Smooth muscle cell (in vitro differentiated cells): ENCODE measurements around the gene NINJ1. TPM values are rescaled to one million over a fixed set of nuclear protein-coding genes. Genes with fewer than 3 reads are reported as not detected.

Source experiments
- DNase-seq: peaks from one replicate; lab custom pipeline; 2025; ENCODE audit not compliant: unreplicated experiment; lab: John Stamatoyannopoulos, UW
- H2AFZ ChIP-seq: fragments of 200-600 bp; sonication (generic); 2 replicates; pipeline ENCODE4 v1.6.0; 2016; ENCODE audit warnings: antibody characterized with exemption, low read depth, mild to moderate bottlenecking
- H3F3A ChIP-seq: fragments of 200-600 bp; sonication (generic); 2 replicates; pipeline ENCODE4 v1.6.0; 2017; ENCODE audit warnings: antibody characterized with exemption, low read depth
- H3K27ac ChIP-seq: fragments of 200-600 bp; sonication (generic); 2 replicates; pipeline ENCODE4 v1.5.1; 2016; ENCODE audit warnings: low read depth, mild to moderate bottlenecking
- H3K27me3 ChIP-seq: fragments of 200-600 bp; sonication (generic); 2 replicates; pipeline ENCODE4 v1.6.1; 2016; ENCODE audit warnings: low read depth, mild to moderate bottlenecking
- H3K36me3 ChIP-seq: fragments of 200-600 bp; sonication (generic); 2 replicates; pipeline ENCODE4 v1.5.1; 2016; ENCODE audit warnings: low read depth
- H3K4me1 ChIP-seq: fragments of 200-600 bp; sonication (generic); 2 replicates; pipeline ENCODE4 v1.5.1; 2016; ENCODE audit warnings: low read depth
- H3K4me2 ChIP-seq: fragments of 200-600 bp; sonication (generic); 2 replicates; pipeline ENCODE4 v1.6.0; 2016; ENCODE audit warnings: mild to moderate bottlenecking
- H3K4me3 ChIP-seq: fragments of 200-600 bp; sonication (generic); 2 replicates; pipeline ENCODE4 v1.5.1; 2016; ENCODE audit warnings: mild to moderate bottlenecking
- H3K79me2 ChIP-seq: fragments of 200-600 bp; sonication (generic); 2 replicates; pipeline ENCODE4 v1.6.0; 2016; ENCODE audit warnings: low read depth, mild to moderate bottlenecking
- H3K9ac ChIP-seq: fragments of 200-600 bp; sonication (generic); 2 replicates; pipeline ENCODE4 v1.6.0; 2016; ENCODE audit warnings: low read depth
- H3K9me3 ChIP-seq: fragments of 200-600 bp; sonication (generic); replicated peaks from 2 replicates; pipeline ENCODE4 v1.5.1; 2016; ENCODE audit warnings: low read depth
- H4K20me1 ChIP-seq: fragments of 200-600 bp; sonication (generic); 2 replicates; pipeline ENCODE4 v1.6.0; 2016; ENCODE audit warnings: low read depth
- CTCF ChIP-seq: fragments of 200-600 bp; sonication (generic); IDR thresholded peaks from 2 replicates; pipeline ENCODE4 v1.5.1; 2017; ENCODE audit warnings: borderline replicate concordance, mild to moderate bottlenecking, antibody characterized with exemption; ENCODE audit not compliant: insufficient read depth, poor library complexity, severe bottlenecking
- WGBS: methylation state at CpG from one replicate; pipeline ENCODE4 v1.1.7; 2016; ENCODE audit warnings: low lambda C conversion rate; 5-methylcytosine and 5-hydroxymethylcytosine counted together
- polyA plus RNA-seq: library from polyadenylated mRNA; unstranded; fragments of >200 nt; fragmentation: Nextera tagmentation; extraction: Ambion mirVana; gene quantifications from 2 replicates; pipeline ENCODE4 v1.2.1, GENCODE V29; 2016
- total RNA-seq: library from RNA; depleted of rRNA; stranded (reverse); fragments of >200 nt; gene quantifications from 2 replicates; pipeline ENCODE4 v1.2.3, GENCODE V29; 2014

Gene NINJ1
- total and polyA plus RNA-seq, 2 experiments from 2014 or later, result 34.3 to 53.7 TPM

DNA sequence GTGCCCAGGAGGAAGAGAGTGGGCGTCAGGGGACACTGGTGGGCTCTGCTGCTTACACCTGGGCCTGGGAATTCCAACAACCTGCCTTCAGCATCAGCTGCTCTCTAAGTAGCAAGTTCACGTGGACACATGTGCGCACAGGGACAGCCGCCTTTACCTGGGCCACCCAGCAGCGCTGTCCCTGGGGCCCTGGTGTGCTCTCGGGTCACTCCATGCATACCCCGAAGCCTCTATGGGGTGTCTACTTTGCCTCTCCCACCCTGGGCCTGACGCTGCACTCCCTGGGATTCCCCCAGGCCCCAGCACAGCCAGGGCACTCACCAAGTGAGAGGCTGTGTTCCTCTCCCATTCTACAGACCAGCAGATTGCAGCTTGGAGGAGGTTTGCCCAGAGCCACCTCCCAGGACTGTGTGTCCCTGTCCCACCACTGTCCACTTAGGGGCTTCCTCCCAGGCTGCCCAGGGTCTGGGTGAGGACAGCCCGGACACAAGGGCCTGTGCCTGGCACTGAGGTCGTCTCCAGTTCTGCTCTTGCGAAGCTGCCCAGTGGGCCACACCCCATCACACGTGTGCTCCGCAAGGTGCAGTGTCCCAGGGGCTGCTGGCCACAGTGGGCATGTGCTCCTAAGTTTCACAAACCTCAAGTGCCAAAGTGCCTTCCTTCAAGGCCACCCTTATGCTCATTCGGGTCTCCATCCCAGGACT lies 5.9 kb downstream of the NINJ1 start:
- no peak overlapping the region for H3K4me3 ChIP-seq
- no peaks in the 10 kb centered on the region for H3K27me3 ChIP-seq
- WGBS, result 96% methylated on average over 13 of the region's 14 CpGs
- peaks cover 20% of the 10 kb centered on the region for H3K79me2 ChIP-seq
- no peaks in the 10 kb centered on the region for H3K9me3 ChIP-seq
- H3K4me2 ChIP-seq, result no peak overlapping the region
- H3K4me1 ChIP-seq, result peaks cover 17% of the 10 kb centered on the region
- no peak overlapping the region for H2AFZ ChIP-seq
- peaks cover 4% of the 10 kb centered on the region for H4K20me1 ChIP-seq
- H3F3A ChIP-seq, result peaks cover 8% of the 10 kb centered on the region
- no peak overlapping the region for H3K9ac ChIP-seq
- no peaks in the 10 kb centered on the region for H3K36me3 ChIP-seq
- H3K27ac ChIP-seq, result peak overlapping the region; percentile 57
- DNase-seq, result no peak
- TF ChIP-seq CTCF, result no peak

DNA sequence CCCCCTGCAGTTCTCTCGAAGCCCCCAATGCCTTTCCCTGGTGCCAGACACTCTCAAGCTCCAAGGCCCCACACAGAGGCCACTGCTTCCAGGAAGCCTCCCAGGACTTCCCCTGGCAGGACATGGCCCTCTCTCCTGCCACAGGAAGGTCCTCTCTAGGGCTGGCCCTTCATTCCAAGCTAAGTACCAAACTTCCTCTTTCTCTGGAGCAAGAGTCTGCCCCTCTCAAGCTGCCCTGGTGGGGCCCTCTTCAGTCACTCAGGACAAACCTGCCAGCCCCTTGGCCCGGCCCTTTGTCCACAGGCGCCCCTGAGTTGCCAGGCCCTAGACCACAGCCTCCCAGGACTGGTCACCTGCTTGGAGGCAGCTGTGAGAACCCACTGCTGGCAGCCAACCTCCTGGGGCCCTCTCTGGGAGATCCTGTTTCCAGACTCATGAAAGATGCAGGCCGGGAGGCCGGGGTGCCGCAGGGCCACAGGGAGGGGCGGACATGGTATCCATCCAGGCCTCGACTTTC lies 6.6 kb downstream of the NINJ1 start:
- no peaks in the 10 kb centered on the region for H3K36me3 ChIP-seq
- H3K9me3 ChIP-seq, result no peaks in the 10 kb centered on the region
- peaks cover 12% of the 10 kb centered on the region for H3K4me1 ChIP-seq
- H3K27ac ChIP-seq, result peak overlapping the region; percentile 57
- TF ChIP-seq CTCF, result no peak
- peaks cover 16% of the 10 kb centered on the region for H3K79me2 ChIP-seq
- no peaks in the 10 kb centered on the region for H3K27me3 ChIP-seq
- H3K9ac ChIP-seq, result no peak overlapping the region
- DNase-seq, result no peak
- H2AFZ ChIP-seq, result no peak overlapping the region
- WGBS, result 60% methylated on average over 8 of the region's 8 CpGs
- H4K20me1 ChIP-seq, result peaks cover 4% of the 10 kb centered on the region
- peaks cover 4% of the 10 kb centered on the region for H3F3A ChIP-seq
- H3K4me3 ChIP-seq, result no peak overlapping the region
- H3K4me2 ChIP-seq, result peak overlapping the region; percentile 66

DNA sequence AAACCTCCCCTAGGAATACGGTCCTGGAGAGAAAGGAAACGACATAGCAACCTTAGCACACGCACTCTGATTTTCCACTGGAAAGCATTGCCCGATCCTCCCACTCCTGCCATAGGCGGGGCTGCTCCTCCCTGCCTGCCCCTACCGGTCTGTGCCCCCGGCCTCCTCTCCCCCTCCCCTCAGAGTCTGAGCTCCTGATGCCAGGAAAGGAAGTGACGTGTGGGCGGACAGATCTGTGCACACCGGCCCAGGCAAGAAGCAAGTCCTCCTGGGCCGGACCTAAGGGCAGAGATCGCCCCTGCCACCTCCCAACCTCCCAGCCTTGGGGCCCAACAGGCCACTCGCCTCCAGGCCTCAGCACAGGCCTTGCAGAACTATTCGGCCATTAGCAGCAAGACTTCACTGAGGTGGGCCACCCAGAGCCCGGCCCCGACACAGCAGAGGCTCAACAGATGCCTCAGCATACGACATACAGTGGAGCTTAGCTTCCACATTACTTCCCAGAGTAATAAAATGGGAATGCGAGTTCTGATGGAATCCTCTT lies 7.2 kb downstream of the NINJ1 start:
- H3K79me2 ChIP-seq, result peaks cover 10% of the 10 kb centered on the region
- H4K20me1 ChIP-seq, result peaks cover 4% of the 10 kb centered on the region
- peak overlapping the region; percentile 66 for H3K4me2 ChIP-seq
- 28% methylated on average over 13 of the region's 18 CpGs for WGBS
- no peak for TF ChIP-seq CTCF
- no peaks in the 10 kb centered on the region for H3K27me3 ChIP-seq
- H3K9me3 ChIP-seq, result no peaks in the 10 kb centered on the region
- peaks cover 12% of the 10 kb centered on the region for H3K4me1 ChIP-seq
- no peak overlapping the region for H3K4me3 ChIP-seq
- peaks cover 4% of the 10 kb centered on the region for H3F3A ChIP-seq
- no peak overlapping the region for H3K9ac ChIP-seq
- peak overlapping the region; percentile 57 for H3K27ac ChIP-seq
- no peak for DNase-seq
- no peaks in the 10 kb centered on the region for H3K36me3 ChIP-seq
- no peak overlapping the region for H2AFZ ChIP-seq
